ENCODE results near the gene SPEG. TPM values are rescaled to one million over a fixed set of nuclear protein-coding genes. Genes with fewer than 3 reads are reported as not detected.
A peak's percentile ranks its signal among the peaks of the same experiment; 100 is the strongest.

SPEG gene
- total RNA-seq, 1 donor from 2014 or later: 1.5 TPM

DNA sequence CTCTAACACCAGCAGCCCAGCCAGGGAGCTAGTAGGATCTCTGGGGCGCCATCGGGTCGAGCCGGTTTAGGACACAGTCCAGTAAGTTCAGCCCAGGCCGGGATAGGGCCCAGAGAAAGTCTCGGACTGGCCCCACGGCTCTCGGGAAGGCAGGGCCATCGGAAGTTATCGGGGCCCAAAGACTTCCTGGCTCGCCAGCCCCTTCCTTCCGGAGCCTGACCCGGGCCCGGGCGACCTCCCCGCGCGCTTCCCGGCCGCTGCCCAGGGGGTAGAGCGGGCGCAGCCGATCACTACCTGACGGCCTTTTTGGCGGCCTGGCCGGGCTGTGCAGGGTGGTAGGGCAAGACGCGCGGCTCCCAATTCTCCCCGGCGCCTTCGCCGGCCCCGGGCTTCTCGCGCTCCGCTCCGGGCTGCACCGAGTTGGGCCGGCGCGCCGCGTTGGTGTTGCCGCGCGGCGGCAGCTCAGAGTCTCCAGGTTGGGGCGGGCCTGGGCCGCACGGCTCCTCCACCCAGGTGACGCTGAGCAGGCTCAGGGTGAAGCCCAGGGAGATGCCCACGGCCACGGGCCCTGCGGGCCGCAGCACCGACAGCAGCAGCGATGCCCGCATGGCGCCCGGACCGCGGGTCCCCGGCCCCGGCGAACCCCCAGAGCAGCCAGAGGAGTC lies 108.4 kb downstream of the SPEG start:
- DNase-seq (ENCODE audit: low spot score) (no peak), ATAC-seq (peak; percentile 50)

DNA sequence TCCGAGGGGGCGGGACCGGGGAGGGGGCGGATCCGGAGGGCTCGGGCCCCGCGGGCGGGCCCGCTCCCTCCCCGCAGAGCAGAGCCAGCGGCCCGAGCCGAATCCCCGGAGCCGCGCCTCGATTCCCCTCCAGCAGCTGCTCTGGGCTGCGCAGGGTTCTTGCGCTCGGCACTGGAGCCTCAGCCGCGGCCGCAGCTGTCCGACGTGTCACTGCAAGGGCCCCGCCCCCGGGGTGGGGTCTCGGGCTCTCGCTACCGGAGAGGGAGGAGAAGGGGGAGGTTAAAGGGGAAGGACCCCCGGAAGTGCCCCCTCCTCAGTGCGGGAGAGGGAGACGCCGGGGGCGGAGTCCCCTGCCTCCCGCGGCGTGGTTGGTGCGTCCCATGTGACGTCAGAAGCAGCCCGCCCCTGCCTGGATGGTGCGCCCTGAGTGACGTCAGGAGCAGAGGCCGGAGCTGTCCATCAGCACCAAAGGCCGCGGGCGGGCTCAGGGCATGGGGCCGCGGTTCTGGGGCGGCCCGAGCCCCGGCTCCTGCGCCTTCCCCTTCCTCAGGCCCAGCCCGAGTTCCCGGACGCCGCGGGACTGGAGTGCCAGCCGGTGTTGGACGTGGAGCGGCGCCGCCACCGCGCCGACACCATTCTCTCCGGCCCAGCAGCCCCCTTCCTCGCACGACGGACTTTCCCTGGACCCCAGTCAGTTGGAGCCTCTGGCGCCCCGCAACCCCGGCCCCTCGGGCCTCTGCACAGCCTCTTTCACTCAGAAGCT lies 109.1 kb downstream of the SPEG start, which contains the start of the genes CHPF and TMEM198:
TSS of gene CHPF (minus strand) at position 214 of the 763 bp plus-strand sequence. CDS start 271 bp downstream, outside the sequence.
TSS of gene TMEM198 (plus strand) at position 433 of the 763 bp plus-strand sequence. CDS start 700 bp downstream, outside the sequence.
- DNase-seq (ENCODE audit: low spot score): peak; percentile 98

DNA sequence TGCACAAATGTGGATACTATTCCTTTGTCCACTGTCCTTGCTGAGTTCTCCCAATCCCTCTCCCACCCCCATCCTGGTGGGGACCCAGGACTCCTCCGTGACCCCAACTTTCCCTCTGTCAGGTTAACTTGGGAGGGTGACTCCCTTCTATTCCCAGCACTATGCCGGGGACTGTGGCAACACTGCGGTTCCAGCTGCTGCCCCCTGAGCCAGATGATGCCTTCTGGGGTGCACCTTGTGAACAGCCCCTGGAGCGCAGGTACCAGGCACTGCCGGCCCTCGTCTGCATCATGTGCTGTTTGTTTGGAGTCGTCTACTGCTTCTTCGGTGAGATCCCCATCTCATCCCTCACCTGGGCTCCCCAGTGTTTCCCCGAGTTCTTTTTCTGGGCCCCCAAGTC lies 109.9 kb downstream of the SPEG start:
- DNase-seq (ENCODE audit: low spot score) (no peak), ATAC-seq (no peak)

More for the DNA sequence above, 109.1 kb downstream of the SPEG start, which contains the start of the genes CHPF and TMEM198:
- ATAC-seq: peak; percentile 89

DNA sequence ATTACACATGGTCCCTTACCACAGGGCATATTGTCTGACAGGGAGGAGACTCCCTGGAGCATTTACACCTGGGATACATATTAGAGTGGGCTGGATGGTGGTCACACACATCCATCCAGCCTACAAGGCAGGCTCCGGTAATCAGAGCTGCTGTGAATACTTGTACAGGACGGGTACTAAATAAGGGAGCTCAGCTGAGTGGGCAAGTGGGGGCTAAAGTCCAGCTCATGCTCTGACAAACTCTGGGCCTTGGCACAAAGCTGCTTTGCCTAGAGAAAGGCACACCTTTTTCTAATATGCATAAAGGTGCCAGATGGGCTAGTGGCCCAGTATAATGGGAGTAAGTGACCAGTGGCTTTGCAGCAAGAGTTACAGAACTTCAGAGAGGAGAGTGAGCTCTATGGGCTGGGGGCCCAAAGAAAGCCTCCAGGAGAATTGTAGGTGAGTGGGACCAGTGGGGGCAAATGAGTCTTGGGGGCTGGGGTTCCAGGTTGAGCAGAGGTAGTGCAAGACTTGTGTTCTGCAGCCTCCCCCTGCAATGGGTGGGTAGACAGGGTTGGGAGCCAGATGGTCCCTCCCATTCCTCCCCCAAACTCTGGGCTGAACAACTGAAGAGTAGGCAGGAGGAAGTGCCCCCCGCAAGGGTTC lies 110.8 kb downstream of the SPEG start:
- ATAC-seq: no peak
- DNase-seq (ENCODE audit: low spot score): no peak

DNA sequence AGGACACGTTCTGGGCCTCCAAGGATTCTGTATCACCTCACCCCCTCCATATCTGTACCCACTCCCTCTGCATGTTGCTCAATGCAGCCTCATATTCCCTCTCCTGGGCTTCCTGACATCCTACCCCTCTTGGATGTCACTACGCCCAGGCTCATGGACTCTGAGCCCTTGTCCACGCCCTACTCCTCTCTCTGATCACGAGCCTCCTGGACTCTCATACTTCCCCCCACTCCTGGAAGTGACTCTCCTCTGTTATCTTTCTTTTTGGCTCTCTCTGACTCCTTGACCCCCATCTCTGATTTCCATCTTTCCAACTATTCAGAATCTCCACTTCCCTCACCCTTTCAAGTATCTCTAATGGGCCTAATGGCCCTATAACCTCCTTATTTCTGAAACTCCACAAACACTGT lies 111.3 kb downstream of the SPEG start:
- DNase-seq (ENCODE audit: low spot score): no peak

DNA sequence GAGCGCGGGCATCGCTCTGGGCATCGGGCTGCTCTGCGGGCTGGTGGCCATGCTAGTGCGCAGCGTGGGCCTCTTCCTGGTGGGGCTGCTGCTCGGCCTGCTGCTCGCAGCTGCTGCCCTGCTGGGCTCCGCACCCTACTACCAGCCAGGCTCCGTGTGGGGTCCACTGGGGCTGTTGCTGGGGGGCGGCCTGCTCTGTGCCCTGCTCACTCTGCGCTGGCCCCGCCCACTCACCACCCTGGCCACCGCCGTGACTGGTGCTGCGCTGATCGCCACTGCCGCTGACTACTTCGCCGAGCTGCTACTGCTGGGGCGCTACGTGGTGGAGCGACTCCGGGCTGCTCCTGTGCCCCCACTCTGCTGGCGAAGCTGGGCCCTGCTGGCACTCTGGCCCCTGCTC lies 113.0 kb downstream of the SPEG start:
- DNase-seq (ENCODE audit: low spot score) (no peak), ATAC-seq (no peak)

More for the DNA sequence above, 111.3 kb downstream of the SPEG start:
- no peak for ATAC-seq

Other genes starting within 250 kb of the SPEG start
- gene ZFAND2B, start 228.1 kb upstream of the SPEG start, total RNA-seq: 28.6 TPM
- gene ABCB6, start 215.9 kb upstream of the SPEG start, total RNA-seq: 53.5 TPM
- gene ATG9A, start 205.2 kb upstream of the SPEG start, total RNA-seq: 45.8 TPM
- gene ANKZF1, start 205.0 kb upstream of the SPEG start, total RNA-seq: 22.1 TPM
- gene GLB1L, start 189.4 kb upstream of the SPEG start, total RNA-seq: 3.1 TPM
- gene STK16, start 189.4 kb upstream of the SPEG start, total RNA-seq: 24.4 TPM
- gene TUBA4B, start 181.6 kb upstream of the SPEG start, total RNA-seq: not detected
- gene TUBA4A, start 180.9 kb upstream of the SPEG start, total RNA-seq: 29.0 TPM
- gene DNAJB2, start 155.5 kb upstream of the SPEG start, total RNA-seq: 40.9 TPM
- gene PTPRN, start 125.4 kb upstream of the SPEG start, total RNA-seq: not detected
- gene RESP18, start 102.1 kb upstream of the SPEG start, total RNA-seq: not detected
- gene DNPEP, start 46.9 kb upstream of the SPEG start, total RNA-seq: 37.4 TPM
- gene DES, start 16.5 kb upstream of the SPEG start, total RNA-seq: 1.8 TPM
- gene GMPPA, start 64.0 kb downstream of the SPEG start, total RNA-seq: 43.4 TPM
- 0.05 TPM for gene ASIC4, start 79.6 kb downstream of the SPEG start, total RNA-seq
- gene CHPF, start 109.0 kb downstream of the SPEG start, total RNA-seq: 55.1 TPM
- 2.1 TPM for gene TMEM198, start 109.2 kb downstream of the SPEG start, total RNA-seq
- gene OBSL1, start 136.7 kb downstream of the SPEG start, total RNA-seq: 43.6 TPM
- gene INHA, start 137.5 kb downstream of the SPEG start, total RNA-seq: 0.20 TPM
- 7.7 TPM for gene STK11IP, start 163.0 kb downstream of the SPEG start, total RNA-seq
- gene SLC4A3, start 192.8 kb downstream of the SPEG start, total RNA-seq: 0.20 TPM